Neural progenitor cell (in vitro differentiated cells): ENCODE measurements around the gene INSR. TPM values are rescaled to one million over a fixed set of nuclear protein-coding genes. Genes with fewer than 3 reads are reported as not detected.

Source experiments
- DNase-seq: peaks from one replicate; pipeline ENCODE4 v3.0.0-alpha.2; 2016; ENCODE audit warnings: low spot score
- H2AFZ ChIP-seq: fragments of 200-600 bp; sonication (generic); replicated peaks from 2 replicates; pipeline ENCODE4 v1.6.1; 2016; ENCODE audit warnings: antibody characterized with exemption
- H3F3A ChIP-seq: fragments of 200-600 bp; sonication (generic); 2 replicates; pipeline ENCODE4 v1.6.1; 2016; ENCODE audit warnings: antibody characterized with exemption, low read depth
- H3K27ac ChIP-seq: fragments of 200-600 bp; sonication (generic); 2 replicates; pipeline ENCODE4 v1.5.1; 2016; ENCODE audit warnings: mild to moderate bottlenecking
- H3K27me3 ChIP-seq: fragments of 200-600 bp; sonication (generic); 2 replicates; pipeline ENCODE4 v1.6.1; 2016; ENCODE audit warnings: mild to moderate bottlenecking, moderate library complexity
- H3K36me3 ChIP-seq: fragments of 200-600 bp; sonication (generic); 2 replicates; pipeline ENCODE4 v1.5.1; 2016
- H3K4me1 ChIP-seq: fragments of 200-600 bp; sonication (generic); 2 replicates; pipeline ENCODE4 v1.6.1; 2016; ENCODE audit warnings: mixed run types
- H3K4me2 ChIP-seq: fragments of 200-600 bp; sonication (generic); 2 replicates; pipeline ENCODE4 v1.6.1; 2016
- H3K4me3 ChIP-seq: fragments of 200-600 bp; sonication (generic); 2 replicates; pipeline ENCODE4 v1.5.1; 2016
- H3K79me2 ChIP-seq: fragments of 200-600 bp; sonication (generic); 2 replicates; pipeline ENCODE4 v1.6.1; 2016; ENCODE audit warnings: low read depth
- H3K9ac ChIP-seq: fragments of 200-600 bp; sonication (generic); 2 replicates; pipeline ENCODE4 v1.6.1; 2016
- H3K9me3 ChIP-seq: fragments of 200-600 bp; sonication (generic); 2 replicates; pipeline ENCODE4 v1.5.1; 2016; ENCODE audit warnings: low read depth
- H4K20me1 ChIP-seq: fragments of 200-600 bp; sonication (generic); 2 replicates; pipeline ENCODE4 v1.6.1; 2016; ENCODE audit warnings: low read depth
- H3K27ac Mint-ChIP-seq: 3 replicates; pipeline ENCODE4 v1.8.0; 2021; ENCODE audit warnings: mixed read lengths
- H3K27me3 Mint-ChIP-seq: 2 replicates; pipeline ENCODE4 v1.8.0; 2022; ENCODE audit warnings: low read depth, mild to moderate bottlenecking, inconsistent platforms, moderate library complexity, mixed read lengths; ENCODE audit not compliant: insufficient read depth
- H3K36me3 Mint-ChIP-seq: 3 replicates; pipeline ENCODE4 v1.8.0; 2021; ENCODE audit warnings: mixed read lengths
- H3K4me1 Mint-ChIP-seq: 3 replicates; pipeline ENCODE4 v1.8.0; 2021; ENCODE audit warnings: mixed read lengths
- H3K4me3 Mint-ChIP-seq: 3 replicates; pipeline ENCODE4 v1.8.0; 2021; ENCODE audit warnings: mild to moderate bottlenecking, moderate library complexity, mixed read lengths
- H3K9me3 Mint-ChIP-seq: 3 replicates; pipeline ENCODE4 v1.8.0; 2020; ENCODE audit warnings: mixed read lengths
- CTCF ChIP-seq: fragments of 200-600 bp; sonication (generic); IDR thresholded peaks from 2 replicates; pipeline ENCODE4 v1.5.1; 2017; ENCODE audit warnings: antibody characterized with exemption, mild to moderate bottlenecking
- EZH2 ChIP-seq: fragments of 200-600 bp; sonication (generic); IDR thresholded peaks from 2 replicates; pipeline ENCODE4 v1.6.1; 2017; ENCODE audit warnings: antibody characterized with exemption, mild to moderate bottlenecking, moderate library complexity
- EZH2phosphoT487 ChIP-seq: fragments of 200-600 bp; sonication (generic); IDR thresholded peaks from 2 replicates; pipeline ENCODE4 v1.6.1; 2017; ENCODE audit warnings: antibody characterized with exemption
- total RNA-seq: library from RNA; depleted of rRNA; stranded (reverse); fragments of >200 nt; gene quantifications from 2 replicates; pipeline ENCODE4 v1.2.3, GENCODE V29; 2015; ENCODE audit warnings: low replicate concordance

Gene INSR
- total RNA-seq, 1 donor from 2014 or later, result 20.8 TPM

GRCh38 chr19:7078008-7078407 lies 216.2 kb downstream of the INSR start:
- no peak overlapping the region for H3K9ac ChIP-seq
- H3K27ac ChIP-seq, result no peak overlapping the region
- H3K9me3 Mint-ChIP-seq, result peaks cover 64% of the 10 kb centered on the region
- no peak for DNase-seq
- no peaks in the 10 kb centered on the region for H4K20me1 ChIP-seq
- peaks cover 12% of the 10 kb centered on the region for H3F3A ChIP-seq
- peaks cover 60% of the 10 kb centered on the region for H3K36me3 ChIP-seq
- H2AFZ ChIP-seq, result no peak overlapping the region
- no peak overlapping the region for H3K27ac Mint-ChIP-seq
- no peaks in the 10 kb centered on the region for H3K4me1 Mint-ChIP-seq
- no peaks in the 10 kb centered on the region for H3K79me2 ChIP-seq
- no peak overlapping the region for H3K4me2 ChIP-seq
- H3K27me3 Mint-ChIP-seq, result no peaks in the 10 kb centered on the region
- no peak overlapping the region for H3K4me3 Mint-ChIP-seq
- H3K4me3 ChIP-seq, result no peak overlapping the region
- no peaks in the 10 kb centered on the region for H3K4me1 ChIP-seq
- no peaks in the 10 kb centered on the region for H3K27me3 ChIP-seq
- peaks cover 81% of the 10 kb centered on the region for H3K36me3 Mint-ChIP-seq
- no peak for TF ChIP-seq EZH2
- TF ChIP-seq CTCF, result no peak
- TF ChIP-seq EZH2phosphoT487, result no peak
- H3K9me3 ChIP-seq, result peaks cover 29% of the 10 kb centered on the region

GRCh38 chr19:7076151-7076550 lies 218.1 kb downstream of the INSR start:
- H3K4me2 ChIP-seq, result no peak overlapping the region
- H3F3A ChIP-seq, result no peaks in the 10 kb centered on the region
- no peak overlapping the region for H3K27ac ChIP-seq
- H3K9me3 Mint-ChIP-seq, result peaks cover 55% of the 10 kb centered on the region
- H2AFZ ChIP-seq, result no peak overlapping the region
- peaks cover 73% of the 10 kb centered on the region for H3K36me3 Mint-ChIP-seq
- TF ChIP-seq EZH2phosphoT487 (no peak), EZH2 (no peak), CTCF (no peak)
- no peak overlapping the region for H3K4me3 Mint-ChIP-seq
- H3K4me1 ChIP-seq, result no peaks in the 10 kb centered on the region
- H3K36me3 ChIP-seq, result peaks cover 42% of the 10 kb centered on the region
- no peak overlapping the region for H3K9ac ChIP-seq
- H3K27ac Mint-ChIP-seq, result no peak overlapping the region
- no peaks in the 10 kb centered on the region for H3K4me1 Mint-ChIP-seq
- H3K27me3 Mint-ChIP-seq, result no peaks in the 10 kb centered on the region
- H3K27me3 ChIP-seq, result no peaks in the 10 kb centered on the region
- peaks cover 13% of the 10 kb centered on the region for H3K9me3 ChIP-seq
- H3K79me2 ChIP-seq, result no peaks in the 10 kb centered on the region
- no peak for DNase-seq
- H4K20me1 ChIP-seq, result no peaks in the 10 kb centered on the region
- no peak overlapping the region for H3K4me3 ChIP-seq

- no peaks in the 10 kb centered on the region for H3K4me1 Mint-ChIP-seq
- Histone ChIP-seq H3K4me1 (peaks cover 3% of the 10 kb centered on the region), H3F3A (peaks cover 4% of the 10 kb centered on the region), H2AFZ (no peak overlapping the region), H3K9ac (no peak overlapping the region), H3K9me3 (peaks cover 13% of the 10 kb centered on the region), H3K4me2 (no peak overlapping the region), H4K20me1 (peaks cover 4% of the 10 kb centered on the region), H3K4me3 (no peak overlapping the region), H3K27ac (no peak overlapping the region), H3K27me3 (no peaks in the 10 kb centered on the region), H3K36me3 (peaks cover 34% of the 10 kb centered on the region), H3K79me2 (peaks cover 13% of the 10 kb centered on the region)
- no peak for DNase-seq
- peaks cover 65% of the 10 kb centered on the region for H3K36me3 Mint-ChIP-seq
- H3K27me3 Mint-ChIP-seq, result no peaks in the 10 kb centered on the region
- no peak overlapping the region for H3K4me3 Mint-ChIP-seq
- peaks cover 44% of the 10 kb centered on the region for H3K9me3 Mint-ChIP-seq
- H3K27ac Mint-ChIP-seq, result no peak overlapping the region
- TF ChIP-seq EZH2, result no peak
- no peak for TF ChIP-seq EZH2phosphoT487
- TF ChIP-seq CTCF, result no peak
Measured at GRCh38 chr19:7074705-7075282, 219.4 kb downstream of the INSR start.
